Naive B cell (primary cell): Measurements from ENCODE around the gene TYRP1. TPM values are rescaled to one million over a fixed set of nuclear protein-coding genes. Genes with fewer than 3 reads are reported as not detected.

Source experiments
- ATAC-seq, 2 donors: fragments of 150-1000 bp; cut with Tn5 transposase; 2 replicates each; pipeline ENCODE4 v1.10.0; 2021; ENCODE audit warnings: low read depth in 2 of 2, mild to moderate bottlenecking in 2 of 2, moderate library complexity in 2 of 2
- DNase-seq: peaks from one replicate; pipeline ENCODE4 v3.0.0; 2022
- H3K27ac Mint-ChIP-seq, 6 donors: one replicate each; pipeline ENCODE4 v1.8.0; 2020 to 2022; ENCODE audit warnings: mild to moderate bottlenecking in 6 of 6, mixed read lengths in 6 of 6, moderate library complexity in 5 of 6, inconsistent platforms in 2 of 6
- H3K27me3 Mint-ChIP-seq, 3 donors: one replicate each; pipeline ENCODE4 v1.8.0; 2021 to 2022; ENCODE audit warnings: mixed read lengths in 3 of 3, mild to moderate bottlenecking in 1 of 3
- H3K36me3 Mint-ChIP-seq, 2 donors: one replicate each; pipeline ENCODE4 v1.8.0; 2020 to 2022; ENCODE audit warnings: mixed read lengths in 2 of 2, inconsistent platforms in 1 of 2, mild to moderate bottlenecking in 1 of 2
- H3K4me1 Mint-ChIP-seq, 3 donors: one replicate each; pipeline ENCODE4 v1.8.0; 2020 to 2022; ENCODE audit warnings: mixed read lengths in 3 of 3, inconsistent platforms in 1 of 3, mild to moderate bottlenecking in 1 of 3, moderate library complexity in 1 of 3
- H3K4me3 Mint-ChIP-seq, 8 donors: one replicate each; pipeline ENCODE4 v1.8.0; 2020 to 2022; ENCODE audit warnings: mild to moderate bottlenecking in 8 of 8, mixed read lengths in 8 of 8, moderate library complexity in 8 of 8, inconsistent platforms in 2 of 8
- H3K9me3 Mint-ChIP-seq, 7 donors: one replicate each; pipeline ENCODE4 v1.8.0; 2020 to 2022; ENCODE audit warnings: mixed read lengths in 7 of 7, mild to moderate bottlenecking in 5 of 7, inconsistent platforms in 2 of 7, moderate library complexity in 1 of 7
- polyA plus RNA-seq, 6 donors: library from polyadenylated mRNA; unstranded; fragments of 300-500 nt; fragmentation: Illumina TruSeq; gene quantifications; one replicate each; pipeline ENCODE4 v1.2.3, GENCODE V29; 2021; ENCODE audit warnings: low read depth in 6 of 6

Gene TYRP1
- polyA plus RNA-seq = not detected

DNA sequence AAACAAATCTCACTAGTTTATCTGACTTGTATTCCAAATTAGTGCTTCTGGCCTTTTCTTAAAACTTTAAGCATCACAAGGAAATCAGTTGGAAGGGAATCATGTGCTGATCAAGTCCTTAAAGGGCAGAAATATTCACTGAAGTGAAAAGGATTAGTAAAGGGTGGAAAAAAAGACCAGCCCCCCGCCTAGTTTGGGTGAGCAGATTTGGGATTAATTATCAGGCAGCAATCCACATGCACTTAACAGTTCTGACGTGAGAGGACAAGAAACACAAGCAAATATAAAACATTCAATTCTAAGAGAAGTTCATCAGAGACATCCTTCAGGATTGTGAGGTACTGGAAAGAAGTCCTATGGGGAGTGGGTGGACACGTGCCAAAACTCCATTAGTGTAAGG, at the start of gene TYRP1:
Gene TYRP1, plus strand, starts transcription at position 245 of the 400 bp plus-strand sequence. CDS start 612 bp downstream, outside the sequence.
- Mint-ChIP-seq H3K36me3 (no peaks in the 10 kb centered on the region), H3K4me1 (no peaks in the 10 kb centered on the region), H3K9me3 (peaks cover 0 to 4% (median 0%) of the 10 kb centered on the region in 7 donors), H3K4me3 (no peak within 1 kb of the TSS), H3K27me3 (no peaks in the 10 kb centered on the region), H3K27ac (no peak within 1 kb of the TSS)
- DNase-seq (no peak), ATAC-seq (no peak)

GRCh38 chr9:12643686-12644085, 49.5 kb upstream of the TYRP1 start:
- ATAC-seq (no peak), DNase-seq (no peak)
- H3K36me3 Mint-ChIP-seq = no peaks in the 10 kb centered on the region
- no peak overlapping the region for H3K27ac Mint-ChIP-seq
- H3K4me1 Mint-ChIP-seq = no peaks in the 10 kb centered on the region
- H3K4me3 Mint-ChIP-seq = no peak overlapping the region
- no peaks in the 10 kb centered on the region for H3K27me3 Mint-ChIP-seq
- H3K9me3 Mint-ChIP-seq = peaks cover 0 to 3% (median 0%) of the 10 kb centered on the region in 7 donors

GRCh38 chr9:12648925-12649324, 44.3 kb upstream of the TYRP1 start:
- H3K27ac Mint-ChIP-seq = no peak overlapping the region
- H3K27me3 Mint-ChIP-seq = no peaks in the 10 kb centered on the region
- ATAC-seq (no peak), DNase-seq (no peak)
- peaks cover 0 to 3% (median 0%) of the 10 kb centered on the region in 7 donors for H3K9me3 Mint-ChIP-seq
- H3K4me3 Mint-ChIP-seq = no peak overlapping the region
- H3K4me1 Mint-ChIP-seq = no peaks in the 10 kb centered on the region
- H3K36me3 Mint-ChIP-seq = no peaks in the 10 kb centered on the region

DNA sequence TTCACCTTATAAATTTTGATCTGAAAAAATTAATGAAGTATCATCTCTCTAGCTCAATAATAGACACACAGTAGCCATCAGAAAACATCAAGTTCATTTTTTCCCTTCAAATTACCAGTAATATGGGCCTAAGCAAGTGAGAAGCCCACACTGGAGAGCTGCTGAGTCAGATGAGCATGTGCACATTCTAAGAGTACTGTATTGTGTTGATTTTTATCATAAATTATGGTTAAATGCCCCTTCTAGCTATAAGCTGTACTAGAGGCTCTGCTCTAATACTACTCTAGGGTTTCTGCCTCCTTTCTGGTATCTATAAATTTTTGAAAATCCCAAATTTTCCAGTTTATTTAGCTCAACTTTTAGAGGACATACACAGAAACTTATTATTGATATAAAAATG, 42.1 kb upstream of the TYRP1 start:
- H3K4me1 Mint-ChIP-seq = no peaks in the 10 kb centered on the region
- ATAC-seq (no peak), DNase-seq (no peak)
- H3K27me3 Mint-ChIP-seq = no peaks in the 10 kb centered on the region
- H3K36me3 Mint-ChIP-seq = no peaks in the 10 kb centered on the region
- H3K4me3 Mint-ChIP-seq = no peak overlapping the region
- peaks cover 0 to 3% (median 0%) of the 10 kb centered on the region in 7 donors for H3K9me3 Mint-ChIP-seq
- H3K27ac Mint-ChIP-seq = no peak overlapping the region

DNA sequence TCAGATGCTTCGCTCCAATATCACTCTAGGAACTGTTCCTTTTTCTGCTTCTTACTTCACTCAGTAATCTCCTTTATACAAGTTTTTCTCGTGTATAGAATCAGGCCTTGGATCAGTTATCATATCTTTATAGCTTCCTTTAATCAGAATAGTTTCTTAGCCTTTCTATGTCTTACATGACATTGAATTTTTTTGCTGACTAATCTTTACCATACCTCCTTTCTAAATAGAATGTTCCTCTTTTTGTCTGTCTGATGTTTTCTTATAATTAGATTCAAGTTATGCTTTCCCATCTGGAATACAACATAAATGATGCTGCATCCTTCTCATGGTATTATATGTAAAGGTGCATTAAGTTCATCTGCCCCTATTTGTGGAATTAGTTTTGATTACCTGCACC, 40.2 kb upstream of the TYRP1 start:
- peaks cover 0 to 2% (median 0%) of the 10 kb centered on the region in 7 donors for H3K9me3 Mint-ChIP-seq
- H3K27me3 Mint-ChIP-seq = no peaks in the 10 kb centered on the region
- H3K36me3 Mint-ChIP-seq = no peaks in the 10 kb centered on the region
- no peak overlapping the region for H3K27ac Mint-ChIP-seq
- H3K4me1 Mint-ChIP-seq = no peaks in the 10 kb centered on the region
- no peak for ATAC-seq
- H3K4me3 Mint-ChIP-seq = no peak overlapping the region
- DNase-seq = no peak

GRCh38 chr9:12656803-12657202, 36.4 kb upstream of the TYRP1 start:
- Mint-ChIP-seq H3K4me3 (no peak overlapping the region), H3K9me3 (peaks cover 0 to 8% (median 2%) of the 10 kb centered on the region in 7 donors), H3K4me1 (no peaks in the 10 kb centered on the region), H3K36me3 (no peaks in the 10 kb centered on the region), H3K27ac (no peak overlapping the region), H3K27me3 (no peaks in the 10 kb centered on the region)
- no peak for DNase-seq
- ATAC-seq = no peak

DNA sequence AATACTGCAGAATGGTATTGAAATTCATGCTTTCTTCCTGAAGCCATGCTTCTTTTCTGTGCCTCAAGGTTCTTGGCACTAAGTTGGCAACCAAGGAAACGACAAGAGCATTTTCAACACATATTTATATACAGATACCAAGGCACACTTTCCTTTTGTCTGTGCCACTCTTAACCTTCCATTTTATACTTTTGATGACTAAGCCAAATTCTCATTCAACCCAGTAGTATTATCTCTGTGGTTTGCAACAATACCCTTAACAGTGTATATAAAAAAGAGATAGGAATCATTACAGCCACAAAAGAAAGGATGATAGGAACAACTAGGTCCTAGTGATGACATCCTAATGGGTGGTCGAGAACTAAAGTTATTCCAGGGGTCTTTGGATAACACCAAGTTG, 36.0 kb upstream of the TYRP1 start:
- Mint-ChIP-seq H3K27me3 (no peaks in the 10 kb centered on the region), H3K9me3 (peaks cover 0 to 8% (median 2%) of the 10 kb centered on the region in 7 donors), H3K36me3 (no peaks in the 10 kb centered on the region), H3K27ac (no peak overlapping the region), H3K4me1 (no peaks in the 10 kb centered on the region), H3K4me3 (no peak overlapping the region)
- no peak for DNase-seq
- no peak for ATAC-seq

DNA sequence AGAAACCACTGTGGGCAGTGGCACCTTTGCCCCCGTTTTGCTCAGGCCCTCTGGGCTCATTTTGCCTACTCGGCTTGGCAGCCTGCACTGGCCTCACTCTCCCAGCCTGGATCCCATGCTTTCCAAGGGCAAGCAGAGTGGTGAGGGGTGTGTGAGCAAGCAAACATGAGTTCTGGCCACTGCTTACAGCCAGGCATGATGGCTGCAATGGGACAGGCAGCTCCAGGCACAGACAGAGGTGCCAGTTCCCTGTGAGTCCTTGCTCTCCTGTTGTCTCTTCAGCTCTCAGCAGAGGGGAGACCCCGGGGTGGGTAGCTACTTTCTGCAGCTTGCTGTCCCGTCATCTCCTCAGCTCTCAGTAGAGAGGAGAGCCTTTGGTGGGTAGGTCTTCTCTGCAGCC, 35.2 kb upstream of the TYRP1 start:
- Mint-ChIP-seq H3K4me1 (no peaks in the 10 kb centered on the region), H3K27ac (no peak overlapping the region), H3K36me3 (no peaks in the 10 kb centered on the region), H3K9me3 (peaks cover 0 to 8% (median 4%) of the 10 kb centered on the region in 7 donors), H3K27me3 (no peaks in the 10 kb centered on the region), H3K4me3 (no peak overlapping the region)
- no peak for ATAC-seq
- no peak for DNase-seq

DNA sequence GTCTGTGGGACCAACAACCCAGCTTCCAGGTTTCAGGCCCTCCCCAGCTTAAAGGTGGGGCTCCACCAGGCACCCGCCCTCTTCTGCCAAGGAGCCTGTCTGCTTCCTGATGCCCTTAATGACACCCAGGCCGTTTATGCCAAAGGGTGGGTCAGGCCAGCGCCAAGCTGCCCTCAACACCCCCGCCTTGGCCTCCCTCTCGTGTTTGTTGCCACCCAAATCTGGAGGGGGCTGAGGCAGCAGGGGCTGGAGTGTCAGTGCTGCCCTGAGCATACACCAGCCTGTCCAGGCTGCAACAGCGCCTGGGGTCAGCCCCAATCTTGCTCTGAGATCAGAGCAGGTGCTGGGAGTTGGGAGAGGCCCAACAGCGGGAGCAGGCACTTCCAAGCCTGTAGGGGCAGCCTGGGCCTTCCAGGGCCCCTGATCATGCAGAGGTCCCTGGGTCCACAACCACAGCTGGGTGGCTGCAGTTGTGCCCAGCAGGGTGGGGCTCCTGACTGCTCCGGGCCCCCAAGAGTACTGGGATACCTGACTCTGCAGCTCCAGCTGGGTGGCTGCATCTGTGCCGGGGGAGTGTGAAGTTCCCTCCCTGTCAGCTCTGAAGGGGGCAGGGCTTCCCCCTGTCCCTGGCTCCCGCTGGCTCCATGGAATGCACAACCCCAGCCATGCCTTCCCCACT, 34.5 kb upstream of the TYRP1 start:
- Mint-ChIP-seq H3K36me3 (no peaks in the 10 kb centered on the region), H3K27ac (no peak overlapping the region), H3K4me1 (no peaks in the 10 kb centered on the region), H3K4me3 (no peak overlapping the region), H3K9me3 (peaks cover 0 to 10% (median 4%) of the 10 kb centered on the region in 7 donors), H3K27me3 (no peaks in the 10 kb centered on the region)
- ATAC-seq (no peak), DNase-seq (no peak)

- peaks cover 0 to 10% (median 4%) of the 10 kb centered on the region in 7 donors for H3K9me3 Mint-ChIP-seq
- no peak overlapping the region for H3K27ac Mint-ChIP-seq
- H3K36me3 Mint-ChIP-seq = no peaks in the 10 kb centered on the region
- DNase-seq (no peak), ATAC-seq (no peak)
- H3K4me1 Mint-ChIP-seq = no peaks in the 10 kb centered on the region
- no peak overlapping the region for H3K4me3 Mint-ChIP-seq
- no peaks in the 10 kb centered on the region for H3K27me3 Mint-ChIP-seq
These were observed 34.0 kb upstream of the TYRP1 start for GRCh38 chr9:12659220-12659619.

DNA sequence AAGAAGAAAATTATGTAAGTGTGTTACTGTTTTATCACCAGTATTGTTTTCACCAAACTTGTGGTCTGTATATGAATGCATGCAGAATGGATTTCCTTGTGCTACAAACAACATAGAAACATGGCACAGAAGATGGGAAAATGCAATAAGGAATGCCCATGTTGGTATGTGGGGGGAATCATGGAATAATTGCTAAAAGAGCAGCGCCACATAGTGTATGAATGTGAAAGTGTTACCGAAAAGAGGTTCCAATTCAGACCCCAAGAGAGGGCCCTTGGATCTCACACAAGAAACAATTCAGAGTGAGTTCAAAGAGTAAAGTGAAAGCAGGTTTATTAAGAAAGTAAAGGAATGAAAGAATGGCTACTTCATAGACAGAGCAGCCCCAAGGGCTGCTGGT, 26.4 kb upstream of the TYRP1 start:
- Mint-ChIP-seq H3K4me1 (no peaks in the 10 kb centered on the region), H3K27ac (no peak overlapping the region), H3K36me3 (no peaks in the 10 kb centered on the region), H3K4me3 (no peak overlapping the region), H3K9me3 (peaks cover 0 to 10% (median 3%) of the 10 kb centered on the region in 7 donors), H3K27me3 (no peaks in the 10 kb centered on the region)
- no peak for ATAC-seq
- DNase-seq = no peak

DNA sequence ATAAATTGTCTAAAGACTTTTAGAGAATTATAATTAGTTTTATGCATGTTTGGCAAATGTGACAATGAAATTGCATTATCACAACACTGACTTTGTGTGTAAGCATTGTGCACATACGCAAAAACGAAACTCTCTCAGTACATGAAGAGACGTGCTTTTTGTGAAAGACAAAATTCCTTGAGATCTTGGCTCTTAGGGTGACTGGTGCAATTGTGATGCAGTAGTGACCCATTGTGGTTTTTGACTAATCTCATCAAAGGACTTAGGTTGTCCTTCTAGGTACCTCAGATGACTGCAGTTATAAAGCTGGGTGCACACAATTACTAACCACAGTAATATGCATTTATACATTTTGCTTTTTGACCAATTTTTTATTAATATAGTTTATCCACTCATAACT, 25.3 kb upstream of the TYRP1 start:
- Mint-ChIP-seq H3K36me3 (no peaks in the 10 kb centered on the region), H3K9me3 (peaks cover 0 to 9% (median 3%) of the 10 kb centered on the region in 7 donors), H3K27ac (no peak overlapping the region), H3K4me3 (no peak overlapping the region), H3K27me3 (no peaks in the 10 kb centered on the region), H3K4me1 (no peaks in the 10 kb centered on the region)
- DNase-seq = no peak
- ATAC-seq = no peak

DNA sequence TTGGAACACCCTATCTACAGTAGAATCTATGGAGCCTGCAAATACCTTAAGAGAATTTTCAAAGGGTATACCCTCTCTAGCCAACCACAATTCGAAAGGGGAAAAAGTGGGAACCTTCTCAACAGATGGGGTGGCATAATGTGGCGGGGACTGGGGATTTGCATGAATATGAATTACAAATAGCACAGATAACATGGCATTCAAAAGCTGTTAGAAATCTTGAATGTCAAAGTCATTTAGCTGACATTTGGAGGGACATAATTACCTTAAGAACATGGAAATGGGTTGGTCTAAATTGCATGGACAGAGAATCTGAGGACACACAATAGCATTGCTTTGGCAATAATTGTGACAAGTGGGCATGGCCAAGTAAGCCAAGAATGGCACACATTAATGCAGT, 23.2 kb upstream of the TYRP1 start:
- Mint-ChIP-seq H3K27ac (no peak overlapping the region), H3K4me3 (no peak overlapping the region), H3K36me3 (no peaks in the 10 kb centered on the region), H3K9me3 (peaks cover 0 to 9% (median 0%) of the 10 kb centered on the region in 7 donors), H3K27me3 (no peaks in the 10 kb centered on the region), H3K4me1 (no peaks in the 10 kb centered on the region)
- ATAC-seq (no peak), DNase-seq (no peak)

- no peaks in the 10 kb centered on the region for H3K27me3 Mint-ChIP-seq
- DNase-seq (no peak), ATAC-seq (no peak)
- H3K4me3 Mint-ChIP-seq = no peak overlapping the region
- no peaks in the 10 kb centered on the region for H3K4me1 Mint-ChIP-seq
- H3K36me3 Mint-ChIP-seq = no peaks in the 10 kb centered on the region
- no peak overlapping the region for H3K27ac Mint-ChIP-seq
- peaks cover 0 to 4% (median 2%) of the 10 kb centered on the region in 7 donors for H3K9me3 Mint-ChIP-seq
These were observed 18.2 kb upstream of the TYRP1 start for GRCh38 chr9:12674961-12675360.
